K562 (cell line): ENCODE results near the gene NAA10.

ENCODE experiments used
- DDX20 ChIP-seq: fragments of 450-650 bp; IDR thresholded peaks from 2 replicates; pipeline ENCODE4 v1.6.1; 2016; ENCODE audit warnings: missing genetic modification characterization, low read depth, mild to moderate bottlenecking, missing compliant biosample characterization, moderate library complexity
- EHMT2 ChIP-seq: fragments of 450-650 bp; IDR thresholded peaks from 2 replicates; pipeline ENCODE4 v1.6.1; 2018; ENCODE audit warnings: antibody characterized with exemption
- FOS ChIP-seq: IDR thresholded peaks from 3 replicates; pipeline ENCODE4 v1.6.1; 2011; ENCODE audit not compliant: insufficient read length; ENCODE audit errors: extremely low read depth
- GTF2F1 ChIP-seq: IDR thresholded peaks from 2 replicates; pipeline ENCODE4 v1.6.1; 2011; ENCODE audit warnings: low read depth, low read length, improper control_type of control experiment
- KLF6 ChIP-seq: fragments of 250-450 bp; sonication (Bioruptor Pico); IDR thresholded peaks from 2 replicates; pipeline ENCODE4 v1.4.0; 2020; ENCODE audit warnings: mild to moderate bottlenecking, moderate library complexity, borderline replicate concordance
- MAFF ChIP-seq: IDR thresholded peaks from 2 replicates; pipeline ENCODE4 v1.6.1; 2012; ENCODE audit warnings: low read length, improper control_type of control experiment
- NFE2L1 ChIP-seq: fragments of 450-650 bp; IDR thresholded peaks from 2 replicates; pipeline ENCODE4 v1.6.1; 2016; ENCODE audit warnings: missing genetic modification characterization, low read depth, mild to moderate bottlenecking, missing compliant biosample characterization, moderate library complexity, borderline replicate concordance
- NR1H2 ChIP-seq: sonication (generic); formaldehyde crosslinking; IDR thresholded peaks from 2 replicates; pipeline ENCODE4 v1.4.0; 2020; ENCODE audit warnings: mild to moderate bottlenecking, missing genetic modification reagents
- POLR2A ChIP-seq: fragments of 450-650 bp; conservative IDR thresholded peaks from 2 replicates; pipeline ENCODE4 v1.6.1; 2016
- RBM22 ChIP-seq: fragments of 200-400 bp; formaldehyde crosslinking; IDR thresholded peaks from 2 replicates; pipeline ENCODE4 v1.6.1; 2018; ENCODE audit warnings: low read length, low read depth; ENCODE audit not compliant: poor library complexity, severe bottlenecking
- RFX1 ChIP-seq: fragments of 450-650 bp; IDR thresholded peaks from 2 replicates; pipeline ENCODE4 v1.6.1; 2016; ENCODE audit warnings: mild to moderate bottlenecking, moderate library complexity
- TF ChIP-seq, protein P1 (sequence below): fragments of 450-650 bp; IDR thresholded peaks from 2 replicates; pipeline ENCODE4 v1.7.1; 2018; ENCODE audit warnings: mild to moderate bottlenecking, low read depth; ENCODE audit not compliant: partially characterized antibody
- TF ChIP-seq, protein P2 (sequence below), 3 experiments: IDR thresholded peaks in 2 of 3; conservative IDR thresholded peaks in 1 of 3; 2 replicates each; pipeline ENCODE4 v1.5.1; 2011 to 2012; ENCODE audit warnings: low read length in 3 of 3, mild to moderate bottlenecking in 3 of 3, control low read depth in 2 of 3, improper control_type of control experiment in 1 of 3, inconsistent platforms in 1 of 3, low read depth in 1 of 3, mixed read lengths in 1 of 3, moderate library complexity in 1 of 3; ENCODE audit not compliant: insufficient read depth in 2 of 3
- TF ChIP-seq, protein P3 (sequence below): fragments of 450-650 bp; formaldehyde crosslinking; IDR thresholded peaks from 2 replicates; pipeline ENCODE4 v1.4.0; 2020; ENCODE audit warnings: mild to moderate bottlenecking, mixed read lengths

DNA sequence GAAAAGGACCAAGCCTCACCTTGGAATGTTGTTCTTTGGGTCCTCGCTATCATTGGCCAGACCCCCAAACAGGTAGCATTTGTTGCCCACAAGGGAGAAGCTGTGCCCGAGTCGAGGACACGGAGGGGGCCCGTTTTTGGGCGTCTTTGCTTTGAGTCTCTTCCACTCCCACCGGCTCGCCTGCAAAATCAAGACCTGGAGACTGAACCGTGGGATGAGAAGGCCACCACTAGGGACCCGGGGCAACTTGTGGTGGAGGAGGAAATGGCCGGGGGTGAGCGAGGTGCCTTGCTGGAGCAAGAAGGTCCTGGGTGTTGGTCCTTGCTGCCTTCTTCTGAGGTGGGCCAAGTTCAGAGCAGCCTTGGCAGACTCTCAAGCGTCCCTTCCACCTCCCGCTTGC is 29.3 kb upstream of the NAA10 start:
- no peak for TF ChIP-seq NFE2L1 (tag)
- TF ChIP-seq, protein P1, sequence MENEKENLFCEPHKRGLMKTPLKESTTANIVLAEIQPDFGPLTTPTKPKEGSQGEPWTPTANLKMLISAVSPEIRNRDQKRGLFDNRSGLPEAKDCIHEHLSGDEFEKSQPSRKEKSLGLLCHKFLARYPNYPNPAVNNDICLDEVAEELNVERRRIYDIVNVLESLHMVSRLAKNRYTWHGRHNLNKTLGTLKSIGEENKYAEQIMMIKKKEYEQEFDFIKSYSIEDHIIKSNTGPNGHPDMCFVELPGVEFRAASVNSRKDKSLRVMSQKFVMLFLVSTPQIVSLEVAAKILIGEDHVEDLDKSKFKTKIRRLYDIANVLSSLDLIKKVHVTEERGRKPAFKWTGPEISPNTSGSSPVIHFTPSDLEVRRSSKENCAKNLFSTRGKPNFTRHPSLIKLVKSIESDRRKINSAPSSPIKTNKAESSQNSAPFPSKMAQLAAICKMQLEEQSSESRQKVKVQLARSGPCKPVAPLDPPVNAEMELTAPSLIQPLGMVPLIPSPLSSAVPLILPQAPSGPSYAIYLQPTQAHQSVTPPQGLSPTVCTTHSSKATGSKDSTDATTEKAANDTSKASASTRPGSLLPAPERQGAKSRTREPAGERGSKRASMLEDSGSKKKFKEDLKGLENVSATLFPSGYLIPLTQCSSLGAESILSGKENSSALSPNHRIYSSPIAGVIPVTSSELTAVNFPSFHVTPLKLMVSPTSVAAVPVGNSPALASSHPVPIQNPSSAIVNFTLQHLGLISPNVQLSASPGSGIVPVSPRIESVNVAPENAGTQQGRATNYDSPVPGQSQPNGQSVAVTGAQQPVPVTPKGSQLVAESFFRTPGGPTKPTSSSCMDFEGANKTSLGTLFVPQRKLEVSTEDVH, result no peak
- TF ChIP-seq FOS, result no peak
- TF ChIP-seq EHMT2, result no peak
- TF ChIP-seq, protein P2, sequence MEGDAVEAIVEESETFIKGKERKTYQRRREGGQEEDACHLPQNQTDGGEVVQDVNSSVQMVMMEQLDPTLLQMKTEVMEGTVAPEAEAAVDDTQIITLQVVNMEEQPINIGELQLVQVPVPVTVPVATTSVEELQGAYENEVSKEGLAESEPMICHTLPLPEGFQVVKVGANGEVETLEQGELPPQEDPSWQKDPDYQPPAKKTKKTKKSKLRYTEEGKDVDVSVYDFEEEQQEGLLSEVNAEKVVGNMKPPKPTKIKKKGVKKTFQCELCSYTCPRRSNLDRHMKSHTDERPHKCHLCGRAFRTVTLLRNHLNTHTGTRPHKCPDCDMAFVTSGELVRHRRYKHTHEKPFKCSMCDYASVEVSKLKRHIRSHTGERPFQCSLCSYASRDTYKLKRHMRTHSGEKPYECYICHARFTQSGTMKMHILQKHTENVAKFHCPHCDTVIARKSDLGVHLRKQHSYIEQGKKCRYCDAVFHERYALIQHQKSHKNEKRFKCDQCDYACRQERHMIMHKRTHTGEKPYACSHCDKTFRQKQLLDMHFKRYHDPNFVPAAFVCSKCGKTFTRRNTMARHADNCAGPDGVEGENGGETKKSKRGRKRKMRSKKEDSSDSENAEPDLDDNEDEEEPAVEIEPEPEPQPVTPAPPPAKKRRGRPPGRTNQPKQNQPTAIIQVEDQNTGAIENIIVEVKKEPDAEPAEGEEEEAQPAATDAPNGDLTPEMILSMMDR (IDR thresholded peaks at IDR 0.05 in 2 of 3, conservative IDR thresholded peaks at IDR 0.05 in 1 of 3; ENCODE audit: insufficient read depth in 2 of 3, low read depth in 1 of 3, low read length in 3 of 3), result no peak
- no peak for TF ChIP-seq GTF2F1
- TF ChIP-seq NR1H2 (CRISPR knock-in tag), result no peak
- TF ChIP-seq, protein P3, sequence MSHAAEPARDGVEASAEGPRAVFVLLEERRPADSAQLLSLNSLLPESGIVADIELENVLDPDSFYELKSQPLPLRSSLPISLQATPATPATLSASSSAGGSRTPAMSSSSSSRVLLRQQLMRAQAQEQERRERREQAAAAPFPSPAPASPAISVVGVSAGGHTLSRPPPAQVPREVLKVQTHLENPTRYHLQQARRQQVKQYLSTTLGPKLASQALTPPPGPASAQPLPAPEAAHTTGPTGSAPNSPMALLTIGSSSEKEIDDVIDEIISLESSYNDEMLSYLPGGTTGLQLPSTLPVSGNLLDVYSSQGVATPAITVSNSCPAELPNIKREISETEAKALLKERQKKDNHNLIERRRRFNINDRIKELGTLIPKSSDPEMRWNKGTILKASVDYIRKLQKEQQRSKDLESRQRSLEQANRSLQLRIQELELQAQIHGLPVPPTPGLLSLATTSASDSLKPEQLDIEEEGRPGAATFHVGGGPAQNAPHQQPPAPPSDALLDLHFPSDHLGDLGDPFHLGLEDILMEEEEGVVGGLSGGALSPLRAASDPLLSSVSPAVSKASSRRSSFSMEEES, result no peak
- TF ChIP-seq RFX1, result no peak
- TF ChIP-seq POLR2A, result no peak
- TF ChIP-seq KLF6, result no peak
- TF ChIP-seq DDX20, result no peak
- TF ChIP-seq RBM22, result no peak
- TF ChIP-seq MAFF, result no peak
